Smooth muscle cell (in vitro differentiated cells): ENCODE measurements around the gene CREB5. TPM values are rescaled to one million over a fixed set of nuclear protein-coding genes. Genes with fewer than 3 reads are reported as not detected.

ENCODE experiments used
- DNase-seq: peaks from one replicate; lab custom pipeline; 2025; ENCODE audit not compliant: unreplicated experiment; lab: John Stamatoyannopoulos, UW
- H2AFZ ChIP-seq: fragments of 200-600 bp; sonication (generic); 2 replicates; pipeline ENCODE4 v1.6.0; 2016; ENCODE audit warnings: antibody characterized with exemption, low read depth, mild to moderate bottlenecking
- H3F3A ChIP-seq: fragments of 200-600 bp; sonication (generic); 2 replicates; pipeline ENCODE4 v1.6.0; 2017; ENCODE audit warnings: antibody characterized with exemption, low read depth
- H3K27ac ChIP-seq: fragments of 200-600 bp; sonication (generic); 2 replicates; pipeline ENCODE4 v1.5.1; 2016; ENCODE audit warnings: low read depth, mild to moderate bottlenecking
- H3K27me3 ChIP-seq: fragments of 200-600 bp; sonication (generic); 2 replicates; pipeline ENCODE4 v1.6.1; 2016; ENCODE audit warnings: low read depth, mild to moderate bottlenecking
- H3K36me3 ChIP-seq: fragments of 200-600 bp; sonication (generic); 2 replicates; pipeline ENCODE4 v1.5.1; 2016; ENCODE audit warnings: low read depth
- H3K4me1 ChIP-seq: fragments of 200-600 bp; sonication (generic); 2 replicates; pipeline ENCODE4 v1.5.1; 2016; ENCODE audit warnings: low read depth
- H3K4me2 ChIP-seq: fragments of 200-600 bp; sonication (generic); 2 replicates; pipeline ENCODE4 v1.6.0; 2016; ENCODE audit warnings: mild to moderate bottlenecking
- H3K4me3 ChIP-seq: fragments of 200-600 bp; sonication (generic); 2 replicates; pipeline ENCODE4 v1.5.1; 2016; ENCODE audit warnings: mild to moderate bottlenecking
- H3K79me2 ChIP-seq: fragments of 200-600 bp; sonication (generic); 2 replicates; pipeline ENCODE4 v1.6.0; 2016; ENCODE audit warnings: low read depth, mild to moderate bottlenecking
- H3K9ac ChIP-seq: fragments of 200-600 bp; sonication (generic); 2 replicates; pipeline ENCODE4 v1.6.0; 2016; ENCODE audit warnings: low read depth
- H3K9me3 ChIP-seq: fragments of 200-600 bp; sonication (generic); replicated peaks from 2 replicates; pipeline ENCODE4 v1.5.1; 2016; ENCODE audit warnings: low read depth
- H4K20me1 ChIP-seq: fragments of 200-600 bp; sonication (generic); 2 replicates; pipeline ENCODE4 v1.6.0; 2016; ENCODE audit warnings: low read depth
- WGBS: methylation state at CpG from one replicate; pipeline ENCODE4 v1.1.7; 2016; ENCODE audit warnings: low lambda C conversion rate; 5-methylcytosine and 5-hydroxymethylcytosine counted together
- polyA plus RNA-seq: library from polyadenylated mRNA; unstranded; fragments of >200 nt; fragmentation: Nextera tagmentation; extraction: Ambion mirVana; gene quantifications from 2 replicates; pipeline ENCODE4 v1.2.1, GENCODE V29; 2016
- total RNA-seq: library from RNA; depleted of rRNA; stranded (reverse); fragments of >200 nt; gene quantifications from 2 replicates; pipeline ENCODE4 v1.2.3, GENCODE V29; 2014
- TF ChIP-seq, protein P1 (sequence below): fragments of 200-600 bp; sonication (generic); IDR thresholded peaks from 2 replicates; pipeline ENCODE4 v1.5.1; 2017; ENCODE audit warnings: borderline replicate concordance, mild to moderate bottlenecking, antibody characterized with exemption; ENCODE audit not compliant: insufficient read depth, poor library complexity, severe bottlenecking

Gene CREB5
- total and polyA plus RNA-seq, 2 experiments from 2014 or later, result 6.2 to 18.2 TPM

DNA sequence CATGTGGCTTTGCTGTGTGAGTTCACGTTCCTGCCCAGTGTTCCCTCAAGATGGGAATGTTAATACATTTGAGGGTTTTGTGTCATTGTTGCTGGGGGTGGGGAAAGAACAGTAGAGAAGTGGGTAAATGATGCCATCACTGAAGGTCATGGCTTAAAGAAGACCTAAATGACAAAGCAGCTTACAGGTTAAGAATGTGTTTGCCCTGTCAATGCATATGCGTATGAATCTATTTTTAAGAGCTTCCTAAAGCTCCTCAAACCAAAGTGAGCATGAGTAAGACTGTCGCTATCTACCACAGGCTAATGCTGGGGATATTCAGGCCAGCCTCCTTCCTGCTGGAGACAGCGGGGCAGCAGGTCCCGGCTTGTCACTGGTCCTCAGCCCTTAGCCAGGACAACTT is 162.9 kb downstream of the CREB5 start:
- H3K27ac ChIP-seq, result peak overlapping the region; percentile 91
- DNase-seq, result no peak
- no peaks in the 10 kb centered on the region for H3K9me3 ChIP-seq
- no peaks in the 10 kb centered on the region for H3K27me3 ChIP-seq
- no peaks in the 10 kb centered on the region for H4K20me1 ChIP-seq
- no peaks in the 10 kb centered on the region for H3K36me3 ChIP-seq
- 16% methylated on average over 5 of the region's 5 CpGs for WGBS
- no peaks in the 10 kb centered on the region for H3K79me2 ChIP-seq
- no peak overlapping the region for H2AFZ ChIP-seq
- peaks cover 18% of the 10 kb centered on the region for H3F3A ChIP-seq
- peak overlapping the region; percentile 78 for H3K9ac ChIP-seq
- peak overlapping the region; percentile 79 for H3K4me2 ChIP-seq
- TF ChIP-seq, protein P1, sequence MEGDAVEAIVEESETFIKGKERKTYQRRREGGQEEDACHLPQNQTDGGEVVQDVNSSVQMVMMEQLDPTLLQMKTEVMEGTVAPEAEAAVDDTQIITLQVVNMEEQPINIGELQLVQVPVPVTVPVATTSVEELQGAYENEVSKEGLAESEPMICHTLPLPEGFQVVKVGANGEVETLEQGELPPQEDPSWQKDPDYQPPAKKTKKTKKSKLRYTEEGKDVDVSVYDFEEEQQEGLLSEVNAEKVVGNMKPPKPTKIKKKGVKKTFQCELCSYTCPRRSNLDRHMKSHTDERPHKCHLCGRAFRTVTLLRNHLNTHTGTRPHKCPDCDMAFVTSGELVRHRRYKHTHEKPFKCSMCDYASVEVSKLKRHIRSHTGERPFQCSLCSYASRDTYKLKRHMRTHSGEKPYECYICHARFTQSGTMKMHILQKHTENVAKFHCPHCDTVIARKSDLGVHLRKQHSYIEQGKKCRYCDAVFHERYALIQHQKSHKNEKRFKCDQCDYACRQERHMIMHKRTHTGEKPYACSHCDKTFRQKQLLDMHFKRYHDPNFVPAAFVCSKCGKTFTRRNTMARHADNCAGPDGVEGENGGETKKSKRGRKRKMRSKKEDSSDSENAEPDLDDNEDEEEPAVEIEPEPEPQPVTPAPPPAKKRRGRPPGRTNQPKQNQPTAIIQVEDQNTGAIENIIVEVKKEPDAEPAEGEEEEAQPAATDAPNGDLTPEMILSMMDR, result no peak
- no peak overlapping the region for H3K4me3 ChIP-seq
- peaks cover 23% of the 10 kb centered on the region for H3K4me1 ChIP-seq

DNA sequence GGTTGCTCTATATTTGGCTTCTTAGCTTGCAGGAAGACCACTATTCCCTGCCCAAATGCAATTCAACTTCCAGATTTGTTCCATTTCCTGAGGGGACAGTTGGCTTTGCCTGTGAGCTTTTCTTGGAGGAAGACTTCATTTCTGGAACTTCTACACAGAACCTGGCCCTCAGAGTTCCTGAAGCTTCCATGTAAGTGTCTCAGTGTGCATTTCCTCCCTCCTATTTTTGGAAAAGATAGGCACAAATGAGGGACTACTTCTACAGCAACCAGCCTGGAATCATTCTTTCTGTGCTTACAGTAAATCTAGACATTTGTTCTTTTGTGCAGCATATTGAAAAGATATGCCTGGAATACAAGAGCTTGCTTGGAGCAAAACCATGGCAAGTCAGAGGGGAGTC is 164.3 kb downstream of the CREB5 start:
- H3K4me3 ChIP-seq, result no peak overlapping the region
- H2AFZ ChIP-seq, result no peak overlapping the region
- no peak overlapping the region for H3K9ac ChIP-seq
- no peak overlapping the region for H3K27ac ChIP-seq
- DNase-seq, result no peak
- no peaks in the 10 kb centered on the region for H3K36me3 ChIP-seq
- no peaks in the 10 kb centered on the region for H4K20me1 ChIP-seq
- no peaks in the 10 kb centered on the region for H3K9me3 ChIP-seq
- TF ChIP-seq, protein P1, result no peak
- peaks cover 18% of the 10 kb centered on the region for H3F3A ChIP-seq
- H3K27me3 ChIP-seq, result no peaks in the 10 kb centered on the region
- no peaks in the 10 kb centered on the region for H3K79me2 ChIP-seq
- peaks cover 23% of the 10 kb centered on the region for H3K4me1 ChIP-seq
- H3K4me2 ChIP-seq, result no peak overlapping the region

DNA sequence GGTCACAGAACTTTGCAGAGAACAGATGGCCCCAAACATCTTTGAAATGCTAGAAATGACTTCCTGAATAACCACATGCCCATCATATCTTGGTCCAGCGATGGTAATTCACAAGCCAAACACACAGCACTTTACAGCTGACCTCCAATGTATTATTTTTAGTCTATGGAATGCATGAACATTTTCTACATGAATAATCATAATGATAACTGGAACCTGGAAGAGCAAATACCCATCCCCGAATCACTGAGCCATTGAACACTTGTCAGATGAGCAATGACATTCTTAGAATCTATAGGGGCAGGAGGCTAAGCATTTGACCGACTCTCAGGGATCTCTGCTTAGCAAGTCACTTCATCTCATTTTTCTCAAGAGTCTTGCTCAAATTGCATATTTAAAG is 167.3 kb downstream of the CREB5 start:
- Histone ChIP-seq H3K4me1 (peaks cover 12% of the 10 kb centered on the region), H3K27me3 (no peaks in the 10 kb centered on the region), H3K9ac (no peak overlapping the region), H3K4me2 (no peak overlapping the region), H3K36me3 (no peaks in the 10 kb centered on the region), H3K9me3 (no peaks in the 10 kb centered on the region), H2AFZ (no peak overlapping the region), H3K4me3 (no peak overlapping the region), H4K20me1 (no peaks in the 10 kb centered on the region), H3K79me2 (no peaks in the 10 kb centered on the region), H3F3A (peaks cover 13% of the 10 kb centered on the region), H3K27ac (no peak overlapping the region)
- DNase-seq, result no peak
- TF ChIP-seq, protein P1, result no peak
- WGBS, result 75% methylated on average over 3 of the region's 3 CpGs

DNA sequence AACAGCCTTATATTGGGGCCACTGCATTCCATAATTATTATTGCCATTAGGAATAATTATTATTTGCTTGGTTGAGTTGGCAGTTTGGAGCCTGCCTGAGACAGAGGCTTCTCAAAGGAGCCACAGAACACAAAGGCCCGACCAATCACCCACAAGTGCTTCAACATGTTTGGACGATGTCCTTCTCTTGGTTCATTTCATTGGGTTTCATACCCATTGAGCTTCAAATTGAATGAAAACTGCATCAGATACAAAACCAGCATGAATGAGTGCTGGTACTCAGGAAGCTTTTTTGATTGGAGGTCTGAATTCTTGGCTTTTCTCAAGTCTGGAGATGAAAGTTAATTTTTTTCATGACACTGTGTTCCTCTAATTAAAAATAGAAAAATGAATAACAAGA is 168.3 kb downstream of the CREB5 start:
- Histone ChIP-seq H3K79me2 (no peaks in the 10 kb centered on the region), H3K4me2 (no peak overlapping the region), H3F3A (peaks cover 4% of the 10 kb centered on the region), H3K9ac (no peak overlapping the region), H3K27ac (no peak overlapping the region), H3K9me3 (no peaks in the 10 kb centered on the region), H2AFZ (no peak overlapping the region), H4K20me1 (no peaks in the 10 kb centered on the region), H3K4me1 (peaks cover 4% of the 10 kb centered on the region), H3K27me3 (no peaks in the 10 kb centered on the region), H3K36me3 (no peaks in the 10 kb centered on the region), H3K4me3 (no peak overlapping the region)
- WGBS, result 95% methylated on average over 2 of the region's 2 CpGs
- DNase-seq, result no peak
- TF ChIP-seq, protein P1, result no peak
